Middle frontal gyrus (tissue), 1 donor: Measurements from ENCODE around the gene NUP62.

Experiments used
- DNase-seq: peaks from one replicate; pipeline ENCODE4 v3.0.0-alpha.2; 2015; ENCODE audit warnings: low spot score; ENCODE audit errors: extremely low spot score

The NUP62 gene

GRCh38 chr19:49881672-49882394, 47.5 kb downstream of the NUP62 start:
- no peak for DNase-seq

GRCh38 chr19:49881186-49881585, 48.1 kb downstream of the NUP62 start:
- DNase-seq = no peak

DNA sequence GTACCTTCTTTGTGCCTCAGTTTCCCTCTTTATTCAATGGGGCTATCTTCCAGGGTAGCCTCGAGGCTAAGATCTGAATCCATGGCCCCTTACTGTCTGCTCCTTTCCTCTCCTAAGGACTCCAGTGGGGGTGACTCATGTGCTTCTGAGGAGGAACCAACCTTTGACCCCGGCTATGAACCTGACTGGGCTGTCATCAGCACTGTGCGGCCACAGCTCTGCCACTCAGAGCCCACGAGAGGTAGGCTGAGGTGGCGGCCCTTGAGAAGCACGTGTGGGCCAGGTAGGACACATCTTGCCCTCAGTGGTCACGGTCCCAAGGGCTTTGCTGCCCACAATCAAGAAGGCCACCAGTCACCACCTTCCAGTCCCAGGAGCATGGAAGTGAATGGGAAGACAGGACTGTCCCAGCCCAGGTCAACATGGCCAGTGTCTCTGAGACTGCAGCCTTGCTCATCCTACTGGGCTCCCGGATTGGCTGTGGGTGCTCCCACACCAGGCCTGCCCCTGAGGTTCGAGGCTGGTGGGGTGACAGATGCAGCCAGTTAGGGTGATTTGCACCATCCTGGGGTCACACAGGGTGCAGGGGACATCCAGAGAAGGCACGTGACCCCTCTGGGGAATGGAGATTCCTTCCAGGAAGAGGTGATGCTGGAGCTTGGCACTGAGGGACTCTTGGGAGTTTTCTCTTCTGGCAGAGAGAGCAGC, 49.0 kb downstream of the NUP62 start:
- no peak for DNase-seq

GRCh38 chr19:49879243-49879963, 49.9 kb downstream of the NUP62 start:
- no peak for DNase-seq

GRCh38 chr19:49878744-49879070, 50.6 kb downstream of the NUP62 start:
- no peak for DNase-seq

GRCh38 chr19:49877879-49878743, 51.2 kb downstream of the NUP62 start:
- DNase-seq = peak; percentile 83

DNA sequence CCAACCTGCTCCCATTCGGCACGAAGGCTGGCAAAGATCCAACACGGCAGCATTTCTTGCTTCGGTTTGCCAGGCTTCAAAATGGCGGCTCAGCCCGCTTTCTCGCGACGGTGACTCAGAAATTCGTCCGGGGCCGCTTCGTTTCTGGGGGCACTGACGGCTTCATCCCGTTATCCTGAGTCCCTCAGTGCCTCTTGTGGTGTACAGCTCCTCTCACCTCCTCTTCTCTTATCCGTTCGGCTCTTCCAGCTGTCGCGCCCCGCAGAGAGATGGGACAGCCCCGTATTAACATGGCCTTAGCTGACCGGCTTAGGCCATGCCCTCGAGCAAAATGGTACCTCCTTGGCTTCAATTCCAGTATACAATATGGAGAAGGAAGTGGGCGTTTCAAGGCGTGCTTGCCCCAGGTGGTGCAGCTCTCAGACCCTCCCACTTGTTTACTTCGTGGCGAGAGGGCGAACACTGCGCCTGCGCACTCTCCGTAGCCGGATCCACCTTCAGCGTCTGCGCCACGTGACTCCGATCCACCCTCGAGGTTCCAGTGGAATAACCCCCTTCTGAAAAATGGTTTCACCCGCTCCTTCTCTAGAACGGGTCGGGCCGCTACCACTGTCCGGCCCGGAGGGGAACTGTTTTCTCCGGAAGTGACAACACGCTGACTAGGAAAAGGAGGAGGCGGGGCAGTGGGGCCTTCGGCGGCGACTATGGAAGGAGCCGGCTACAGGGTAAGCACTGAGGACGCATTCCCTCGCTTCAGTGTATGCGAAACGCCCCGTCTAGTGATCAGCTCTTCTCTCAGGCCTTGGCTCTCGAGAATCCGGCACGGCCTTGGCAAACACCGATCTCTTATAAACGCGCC, 52.1 kb downstream of the NUP62 start, which contains the start of the genes AKT1S1 and TBC1D17:
Gene AKT1S1, minus strand, starts transcription at position 336 of the 859 bp plus-strand sequence. CDS start 4,060 bp downstream, outside the sequence.
Gene TBC1D17, plus strand, starts transcription at position 683 of the 859 bp plus-strand sequence. Its CDS starts 22 bp downstream, at position 705.
- peak; percentile 99 for DNase-seq

GRCh38 chr19:49876422-49877019, 52.8 kb downstream of the NUP62 start:
- peak; percentile 98 for DNase-seq

GRCh38 chr19:49875857-49876421, 53.4 kb downstream of the NUP62 start:
- peak; percentile 48 for DNase-seq

GRCh38 chr19:49875177-49875576, 54.1 kb downstream of the NUP62 start:
- DNase-seq = no peak

GRCh38 chr19:49874503-49875157, 54.7 kb downstream of the NUP62 start:
- DNase-seq = no peak

GRCh38 chr19:49873834-49874233, 55.5 kb downstream of the NUP62 start:
- DNase-seq = no peak

DNA sequence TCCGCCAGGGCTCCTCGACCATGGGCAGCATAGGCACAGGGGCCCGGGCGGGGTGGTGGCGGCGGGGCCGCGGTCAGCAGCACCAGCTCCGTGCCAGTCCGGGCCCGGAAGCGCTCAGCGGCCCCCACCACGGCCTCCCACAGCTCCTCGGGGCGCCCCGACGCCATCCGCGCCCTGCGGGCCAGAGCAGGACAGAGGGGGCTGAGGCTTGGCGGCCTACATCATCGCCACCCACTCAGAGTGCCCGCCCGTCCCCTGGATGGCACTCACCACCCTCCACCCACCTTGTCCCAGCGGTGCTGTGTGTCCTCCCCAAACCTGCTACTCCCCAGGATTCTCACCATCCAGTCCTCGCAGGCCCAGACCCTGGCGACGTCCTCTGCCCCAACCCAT, 56.2 kb downstream of the NUP62 start:
- DNase-seq = no peak

GRCh38 chr19:49872245-49873128, 56.8 kb downstream of the NUP62 start:
- no peak for DNase-seq

DNA sequence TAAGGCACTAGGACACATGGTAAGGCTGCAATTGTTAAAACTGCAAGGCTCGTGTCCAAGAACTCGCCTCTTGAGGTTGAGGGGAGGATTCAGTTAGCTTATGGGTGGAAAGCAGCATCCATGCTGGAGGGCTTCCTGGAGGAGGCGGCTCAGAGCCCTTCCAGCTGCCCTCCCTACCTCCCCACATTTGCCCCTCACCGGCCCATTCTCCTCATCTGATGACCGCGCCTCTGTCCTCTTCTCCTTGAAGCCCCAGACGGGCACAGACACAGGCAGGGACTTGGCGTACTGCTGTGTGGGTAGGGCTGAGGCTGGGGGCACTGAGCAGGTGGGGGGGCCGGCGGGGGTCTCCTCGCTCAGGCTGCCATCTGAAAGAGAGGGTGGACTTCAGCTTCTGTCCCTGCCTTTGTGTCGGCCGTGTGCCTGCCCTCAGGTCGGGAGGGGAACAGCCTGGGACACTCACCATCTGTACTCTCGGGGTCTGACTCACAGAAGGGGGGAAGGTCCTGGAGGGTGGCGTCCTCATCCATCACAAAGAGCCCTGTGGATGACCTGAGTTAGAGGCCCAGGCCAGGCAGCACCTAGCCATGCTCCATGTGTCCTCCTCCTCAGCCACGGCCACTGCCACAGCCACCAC, 57.8 kb downstream of the NUP62 start:
- DNase-seq = no peak

- DNase-seq = no peak
These were observed 58.9 kb downstream of the NUP62 start for GRCh38 chr19:49870309-49870901.
